GM12878 (cell line): ENCODE data around the gene SCARF2. TPM values are rescaled to one million over a fixed set of nuclear protein-coding genes. Genes with fewer than 3 reads are reported as not detected.
A peak's percentile ranks its signal among the peaks of the same experiment; 100 is the strongest.

Source experiments
- ATAC-seq: fragments of 200-7000 bp; cut with Tn5 transposase; 3 replicates; pipeline ENCODE4 v1.9.1; 2020; ENCODE audit warnings: mild to moderate bottlenecking, moderate library complexity
- BruUV-seq: library from RNA; stranded (reverse); fragments of 400-500 nt; replicated peaks from 2 replicates; lab custom pipeline; 2021; lab: Mats Ljungman, UMichigan
- CTCF ChIA-PET: fragments of 300-600 bp; sonication (Branson Sonifier 250); formaldehyde crosslinking; extraction: SDS; loops from one replicate; lab custom pipeline; 2021; ENCODE audit warnings: inconsistent platforms; lab: Yijun Ruan, JAX
- POLR2A ChIA-PET: fragments of 350-600 bp; formaldehyde crosslinking; extraction: SDS; loops from one replicate; lab custom pipeline; 2021; ENCODE audit warnings: inconsistent platforms; lab: Charles Lee
- RAD21 ChIA-PET: fragments of 300-600 bp; sonication (Branson Sonifier 250); formaldehyde crosslinking; loops from one replicate; lab custom pipeline; 2023; ENCODE audit warnings: antibody characterized with exemption; ENCODE audit not compliant: unreplicated experiment; lab: Charles Lee
- SMC1A ChIA-PET: fragments of 300-600 bp; sonication (Branson Sonifier 250); formaldehyde crosslinking; loops from one replicate; lab custom pipeline; 2023; ENCODE audit not compliant: unreplicated experiment, uncharacterized antibody; lab: Charles Lee
- DNase-seq: peaks from one replicate; pipeline ENCODE4 v3.0.0-alpha.2; 2011; ENCODE audit warnings: low read depth, low spot score
- FAIRE-seq: peaks from 3 replicates; lab custom pipeline; 2011; peaks lifted over from hg19 to GRCh38; lab: Jason Lieb, UNC
- H2AFZ ChIP-seq: 2 replicates; pipeline ENCODE4 v1.6.0; 2011; ENCODE audit warnings: low read depth, low read length, control low read depth; ENCODE audit not compliant: control insufficient read depth
- H3K27ac ChIP-seq: 2 replicates; pipeline ENCODE4 v1.5.1; 2011; ENCODE audit warnings: control low read depth; ENCODE audit not compliant: control insufficient read depth, insufficient read depth
- H3K27me3 ChIP-seq, 2 experiments: replicated peaks in 1 of 2; 2 replicates each; pipeline versions ENCODE4 v1.6.0 to v1.6.1; 2011; ENCODE audit warnings: low read length in 1 of 2; ENCODE audit not compliant: control insufficient read depth in 2 of 2, insufficient read depth in 2 of 2
- H3K36me3 ChIP-seq, 2 experiments: 2 replicates each; pipeline ENCODE4 v1.5.1; 2011; ENCODE audit warnings: low read length in 1 of 2; ENCODE audit not compliant: control insufficient read depth in 2 of 2, insufficient read depth in 2 of 2
- H3K4me1 ChIP-seq: 2 replicates; pipeline ENCODE4 v1.6.1; 2011; ENCODE audit warnings: mild to moderate bottlenecking, low read length, moderate library complexity, mixed read lengths; ENCODE audit not compliant: control insufficient read depth, insufficient read depth
- H3K4me2 ChIP-seq: 2 replicates; pipeline ENCODE4 v1.6.0; 2011; ENCODE audit warnings: control low read depth; ENCODE audit not compliant: control insufficient read depth, insufficient read depth
- H3K4me3 ChIP-seq: fragments of 200-600 bp; sonication (generic); 2 replicates; pipeline ENCODE4 v1.5.1; 2016
- H3K79me2 ChIP-seq: 2 replicates; pipeline ENCODE4 v1.6.0; 2011; ENCODE audit warnings: low read length; ENCODE audit not compliant: control insufficient read depth, insufficient read depth
- H3K9ac ChIP-seq: 2 replicates; pipeline ENCODE4 v1.8.0; 2011; ENCODE audit warnings: low read length, control low read depth, mixed read lengths; ENCODE audit not compliant: control insufficient read depth, insufficient read depth
- H3K9me3 ChIP-seq: replicated peaks from 3 replicates; pipeline ENCODE4 v1.5.1; 2011; ENCODE audit warnings: mild to moderate bottlenecking, low read length; ENCODE audit not compliant: control insufficient read depth, insufficient read depth
- H4K20me1 ChIP-seq: 2 replicates; pipeline ENCODE4 v1.6.0; 2011; ENCODE audit not compliant: control insufficient read depth, insufficient read depth
- BHLHE40 ChIP-seq, 2 experiments: fragments of 450-650 bp in 1 of 2; IDR thresholded peaks; 2 replicates each; pipeline ENCODE4 v1.6.1; 2011 to 2017; ENCODE audit warnings: low read depth in 2 of 2, borderline replicate concordance in 1 of 2, improper control_type of control experiment in 1 of 2, low read length in 1 of 2, mild to moderate bottlenecking in 1 of 2
- EGR1 ChIP-seq, 2 experiments: IDR thresholded peaks; 1 replicate in 1 of 2; 2 replicates in 1 of 2; pipeline ENCODE4 v1.6.1; 2011 to 2012; ENCODE audit warnings: low read depth in 2 of 2, low read length in 2 of 2, borderline replicate concordance in 1 of 2, mild to moderate bottlenecking in 1 of 2, moderate library complexity in 1 of 2
- KDM1A ChIP-seq: fragments of 200-600 bp; sonication (generic); IDR thresholded peaks from 2 replicates; pipeline ENCODE4 v1.6.1; 2016; ENCODE audit warnings: borderline replicate concordance
- NR2C2 ChIP-seq: IDR thresholded peaks from 2 replicates; pipeline ENCODE4 v1.6.1; 2011; ENCODE audit warnings: borderline replicate concordance, low read depth; ENCODE audit not compliant: control insufficient read depth, insufficient read length
- WGBS: methylation state at CpG from one replicate; pipeline ENCODE4 v1.1.6; 2016; ENCODE audit warnings: low lambda C conversion rate; ENCODE audit not compliant: insufficient replicate concordance, insufficient coverage; ENCODE audit errors: missing lambda C conversion rate; 5-methylcytosine and 5-hydroxymethylcytosine counted together
- in situ Hi-C: fragments of 300-500 bp; cut with MboI; formaldehyde crosslinking; loops from 9 replicates; pipeline ENCODE4 v1.14.3; 2018; ENCODE audit warnings: mixed read lengths
- intact Hi-C: fragments of 100-400 bp; cut with micrococcal nuclease; formaldehyde crosslinking; loops from one replicate; pipeline ENCODE4 v1.14.2; 2022; ENCODE audit not compliant: unreplicated experiment
- polyA plus RNA-seq, 11 experiments: library from polyadenylated mRNA; depleted of rRNA in 4 of 11; unstranded in 6 of 11; stranded (reverse) in 5 of 11; fragments of >200 nt; fragmentation: Nextera tagmentation in 4 of 11; fragmentation: Illumina TruSeq in 1 of 11; extraction: Ambion mirVana in 4 of 11; extraction: Trizol in 1 of 11; gene quantifications; 1 replicate in 1 of 11; 2 replicates in 10 of 11; pipeline versions ENCODE4 v1.2.1 to v1.2.3, GENCODE V29; 2011 to 2016; ENCODE audit warnings: inconsistent platforms in 2 of 11, missing spikeins in 2 of 11, low read depth in 1 of 11
- total RNA-seq, 4 experiments: library from RNA; depleted of rRNA in 3 of 4; stranded (reverse); fragments of >200 nt in 3 of 4; fragmentation: Illumina TruSeq in 1 of 4; extraction: Trizol in 1 of 4; gene quantifications; 2 replicates each; pipeline versions ENCODE4 v1.2.1 to v1.2.3, GENCODE V29; 2013 to 2021

Gene SCARF2
- total and polyA plus RNA-seq, 10 of the 15 experiments (the other 5 are each of a cell fraction or from before 2014, with no cell fraction given), result 0.01 to 0.74 (median 0.17) TPM; not detected in 5

- in situ Hi-C loops, result no loop called here
- intact Hi-C loops, result no loop called here
- ChIA-PET RAD21 (interaction anchor here (0.6 to 1.0 kb wide), 2 partner anchors 12 to 70 kb away, joined by 3 read pairs; no protein-coding TSS in a partner anchor), POLR2A (no interaction called here), SMC1A (interaction anchor here (1.0 to 1.5 kb wide), 2 partner anchors 11 to 25 kb away, joined by 3 read pairs; no protein-coding TSS in a partner anchor), CTCF (interaction anchor here (1.0 kb wide), 1 partner anchor 27 kb away, joined by 3 read pairs; no protein-coding TSS in a partner anchor)
- Histone ChIP-seq H2AFZ (peak overlapping the region; percentile 66), H3K36me3 (no peaks in the 10 kb centered on the region), H3K27ac (no peak overlapping the region), H3K4me2 (peak overlapping the region; percentile 96), H4K20me1 (no peaks in the 10 kb centered on the region; the same call in 1 of the 2 replicates), H3K4me3 (peak overlapping the region; percentile 54; the same call in 1 of the 2 replicates), H3K4me1 (peaks cover 8% of the 10 kb centered on the region), H3K27me3 (peaks cover 5 to 21% of the 10 kb centered on the region in 2 experiments), H3K9ac (no peak overlapping the region), H3K9me3 (no peaks in the 10 kb centered on the region; the same call in 2 of the 3 replicates), H3K79me2 (no peaks in the 10 kb centered on the region)
- no peak for DNase-seq
- no peak for FAIRE-seq
- TF ChIP-seq NR2C2 (no peak), KDM1A (no peak), EGR1 (IDR thresholded peaks at IDR 0.05; ENCODE audit: borderline replicate concordance in 1 of 2, low read depth in 2 of 2, low read length in 2 of 2) (0 out of 3 replicates have a peak, but pooled peaks of 1 of the 2 experiments have one; percentile 23), BHLHE40 (IDR thresholded peaks at IDR 0.05; ENCODE audit: borderline replicate concordance in 1 of 2, low read depth in 2 of 2, low read length in 1 of 2) (peak in 1 of 2 experiments; percentile 39; a peak in 1 of 4 replicates)
- 24% methylated on average over 55 of the region's 75 CpGs for WGBS
- BruUV-seq, result no TSS peak
- peak; percentile 83 for ATAC-seq
Observed at GRCh38 chr22:20429254-20430100, 8.1 kb downstream of the SCARF2 start.
